Measurements from ENCODE around the gene ASTN1.

DNA sequence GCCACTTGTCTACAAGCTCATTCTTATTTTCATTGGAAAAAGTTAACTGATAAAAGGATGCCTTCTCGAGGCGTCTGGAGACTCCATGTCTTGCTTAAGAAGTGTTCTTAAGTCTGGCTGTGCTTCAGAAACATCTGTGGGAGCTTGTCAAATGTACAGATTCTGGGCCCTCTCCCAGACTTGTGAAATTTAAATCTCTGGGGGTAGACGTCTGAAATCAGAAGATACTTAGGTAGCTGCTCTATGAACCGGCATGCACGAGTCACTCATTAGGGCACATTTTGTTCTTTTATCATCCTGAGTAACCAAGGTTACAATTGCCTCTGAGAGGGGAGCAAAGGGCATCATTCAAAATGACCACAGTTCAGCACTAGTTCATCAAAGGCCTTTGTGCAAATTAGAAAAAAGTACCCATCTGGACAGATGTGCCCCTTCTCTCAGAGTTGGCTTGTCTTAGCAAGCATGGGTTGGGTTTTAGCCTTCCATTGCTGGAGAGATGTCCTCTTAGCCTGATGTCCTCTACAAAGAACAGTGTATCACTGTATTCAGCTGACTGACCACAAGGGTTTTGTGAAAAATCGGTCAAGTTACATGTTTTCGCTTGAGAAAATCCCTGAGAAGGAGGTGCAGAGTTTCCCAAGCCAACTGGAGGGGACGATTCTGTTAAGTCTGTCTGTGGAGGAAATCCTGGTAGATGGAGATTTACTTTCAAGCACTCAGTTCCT lies 156.9 kb downstream of the ASTN1 start:
- TF ChIP-seq, protein P1, sequence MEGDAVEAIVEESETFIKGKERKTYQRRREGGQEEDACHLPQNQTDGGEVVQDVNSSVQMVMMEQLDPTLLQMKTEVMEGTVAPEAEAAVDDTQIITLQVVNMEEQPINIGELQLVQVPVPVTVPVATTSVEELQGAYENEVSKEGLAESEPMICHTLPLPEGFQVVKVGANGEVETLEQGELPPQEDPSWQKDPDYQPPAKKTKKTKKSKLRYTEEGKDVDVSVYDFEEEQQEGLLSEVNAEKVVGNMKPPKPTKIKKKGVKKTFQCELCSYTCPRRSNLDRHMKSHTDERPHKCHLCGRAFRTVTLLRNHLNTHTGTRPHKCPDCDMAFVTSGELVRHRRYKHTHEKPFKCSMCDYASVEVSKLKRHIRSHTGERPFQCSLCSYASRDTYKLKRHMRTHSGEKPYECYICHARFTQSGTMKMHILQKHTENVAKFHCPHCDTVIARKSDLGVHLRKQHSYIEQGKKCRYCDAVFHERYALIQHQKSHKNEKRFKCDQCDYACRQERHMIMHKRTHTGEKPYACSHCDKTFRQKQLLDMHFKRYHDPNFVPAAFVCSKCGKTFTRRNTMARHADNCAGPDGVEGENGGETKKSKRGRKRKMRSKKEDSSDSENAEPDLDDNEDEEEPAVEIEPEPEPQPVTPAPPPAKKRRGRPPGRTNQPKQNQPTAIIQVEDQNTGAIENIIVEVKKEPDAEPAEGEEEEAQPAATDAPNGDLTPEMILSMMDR (IDR thresholded peaks at IDR 0.05; ENCODE audit: poor library complexity), result no peak
- no peak for TF ChIP-seq EZH2phosphoT487 (IDR thresholded peaks at IDR 0.05; ENCODE audit: low read depth, severe bottlenecking, unreplicated experiment)
- no peak for TF ChIP-seq EZH2 (IDR thresholded peaks at IDR 0.05; ENCODE audit: borderline replicate concordance)
